WTC11 (cell line): ENCODE measurements around the gene CPNE7. TPM values are rescaled to one million over a fixed set of nuclear protein-coding genes. Genes with fewer than 3 reads are reported as not detected.

Experiments
- ATAC-seq: fragments of 200-7000 bp; cut with Tn5 transposase; 2 replicates; pipeline ENCODE4 v1.10.0; 2021; ENCODE audit warnings: mild to moderate bottlenecking, moderate library complexity
- CTCF ChIA-PET: fragments of 300-600 bp; sonication (Branson Sonifier 250); formaldehyde crosslinking; loops from one replicate; lab custom pipeline; 2021; ENCODE audit warnings: antibody characterized with exemption; lab: Charles Lee
- POLR2A ChIA-PET: fragments of 350-600 bp; sonication (Branson Sonifier 250); formaldehyde crosslinking; loops from one replicate; lab custom pipeline; 2021; ENCODE audit warnings: antibody characterized with exemption; lab: Charles Lee
- DNase-seq: peaks from one replicate; pipeline ENCODE4 v3.0.0; 2021; ENCODE audit warnings: low spot score
- H3K27ac Mint-ChIP-seq: 2 replicates; pipeline ENCODE4 v1.8.0; 2021; ENCODE audit warnings: mixed read lengths
- H3K27me3 Mint-ChIP-seq: 2 replicates; pipeline ENCODE4 v1.8.0; 2021; ENCODE audit warnings: low read depth, mild to moderate bottlenecking, moderate library complexity, mixed read lengths
- H3K36me3 Mint-ChIP-seq: 2 replicates; pipeline ENCODE4 v1.8.0; 2021; ENCODE audit warnings: mixed read lengths
- H3K4me1 Mint-ChIP-seq: 2 replicates; pipeline ENCODE4 v1.8.0; 2022; ENCODE audit warnings: mixed read lengths
- H3K4me3 Mint-ChIP-seq: 2 replicates; pipeline ENCODE4 v1.8.0; 2021; ENCODE audit warnings: mild to moderate bottlenecking, moderate library complexity, mixed read lengths
- H3K9me3 Mint-ChIP-seq: 2 replicates; pipeline ENCODE4 v1.8.0; 2021; ENCODE audit warnings: mixed read lengths
- ATF3 ChIP-seq: sonication (generic); formaldehyde crosslinking; conservative IDR thresholded peaks from 2 replicates; pipeline ENCODE4 v1.8.1; 2022; ENCODE audit warnings: mild to moderate bottlenecking, missing genetic modification reagents
- CREM ChIP-seq: sonication (generic); formaldehyde crosslinking; IDR thresholded peaks from 2 replicates; pipeline ENCODE4 v1.8.1; 2022; ENCODE audit warnings: mild to moderate bottlenecking, missing genetic modification reagents, moderate library complexity
- E2F1 ChIP-seq: sonication (generic); formaldehyde crosslinking; IDR thresholded peaks from 2 replicates; pipeline ENCODE4 v1.8.0; 2022; ENCODE audit warnings: mild to moderate bottlenecking, missing genetic modification reagents
- FOXK1 ChIP-seq: sonication (generic); formaldehyde crosslinking; IDR thresholded peaks from 2 replicates; pipeline ENCODE4 v1.8.0; 2022; ENCODE audit warnings: mild to moderate bottlenecking, moderate library complexity, missing genetic modification reagents
- FOXP1 ChIP-seq: sonication (generic); formaldehyde crosslinking; IDR thresholded peaks from 2 replicates; pipeline ENCODE4 v1.8.0; 2022; ENCODE audit warnings: missing genetic modification reagents, mild to moderate bottlenecking, moderate library complexity, borderline replicate concordance
- FOXP4 ChIP-seq: sonication (generic); formaldehyde crosslinking; IDR thresholded peaks from 2 replicates; pipeline ENCODE4 v1.8.0; 2022; ENCODE audit warnings: mild to moderate bottlenecking, missing genetic modification reagents
- GABPB1 ChIP-seq: sonication (generic); formaldehyde crosslinking; IDR thresholded peaks from 2 replicates; pipeline ENCODE4 v1.8.1; 2023; ENCODE audit warnings: mild to moderate bottlenecking, missing genetic modification reagents
- GTF2I ChIP-seq: fragments of 250-450 bp; sonication (Bioruptor Pico); conservative IDR thresholded peaks from 2 replicates; pipeline ENCODE4 v1.4.0; 2021; ENCODE audit warnings: mild to moderate bottlenecking
- HMGA2 ChIP-seq: fragments of 250-450 bp; sonication (Bioruptor Pico); IDR thresholded peaks from 2 replicates; pipeline ENCODE4 v1.4.0; 2021; ENCODE audit warnings: mild to moderate bottlenecking, moderate library complexity
- JUN ChIP-seq: sonication (generic); formaldehyde crosslinking; IDR thresholded peaks from 2 replicates; pipeline ENCODE4 v1.8.0; 2023; ENCODE audit warnings: mild to moderate bottlenecking, missing genetic modification reagents
- NFATC4 ChIP-seq: fragments of 250-450 bp; sonication (Bioruptor Pico); IDR thresholded peaks from 2 replicates; pipeline ENCODE4 v1.9.0; 2021; ENCODE audit warnings: mild to moderate bottlenecking
- NR1H2 ChIP-seq: sonication (generic); formaldehyde crosslinking; IDR thresholded peaks from 2 replicates; pipeline ENCODE4 v1.9.0; 2021; ENCODE audit warnings: mild to moderate bottlenecking, moderate library complexity, missing genetic modification reagents
- NR3C1 ChIP-seq: sonication (generic); formaldehyde crosslinking; conservative IDR thresholded peaks from 2 replicates; pipeline ENCODE4 v1.8.1; 2023; ENCODE audit warnings: low read depth, mild to moderate bottlenecking, missing genetic modification reagents
- SOX15 ChIP-seq: fragments of 250-450 bp; sonication (Bioruptor Pico); IDR thresholded peaks from 2 replicates; pipeline ENCODE4 v1.9.0; 2021; ENCODE audit warnings: mild to moderate bottlenecking
- SP1 ChIP-seq: sonication (generic); formaldehyde crosslinking; conservative IDR thresholded peaks from 2 replicates; pipeline ENCODE4 v1.8.1; 2022; ENCODE audit warnings: missing genetic modification reagents
- TP53 ChIP-seq: sonication (generic); formaldehyde crosslinking; IDR thresholded peaks from 2 replicates; pipeline ENCODE4 v1.8.1; 2023; ENCODE audit warnings: mild to moderate bottlenecking, missing genetic modification reagents
- ZNF263 ChIP-seq: sonication (generic); formaldehyde crosslinking; IDR thresholded peaks from 2 replicates; pipeline ENCODE4 v1.8.1; 2022; ENCODE audit warnings: low read depth, mild to moderate bottlenecking, moderate library complexity, missing genetic modification reagents
- ZNF416 ChIP-seq: fragments of 250-450 bp; sonication (Bioruptor Pico); IDR thresholded peaks from 2 replicates; pipeline ENCODE4 v1.9.0; 2021; ENCODE audit warnings: mild to moderate bottlenecking, inconsistent platforms
- ZNF423 ChIP-seq: fragments of 250-450 bp; sonication (Bioruptor Pico); IDR thresholded peaks from 2 replicates; pipeline ENCODE4 v2.1.2; 2022; ENCODE audit warnings: mild to moderate bottlenecking, moderate library complexity
- ZSCAN18 ChIP-seq: fragments of 250-450 bp; sonication (Bioruptor Pico); IDR thresholded peaks from 2 replicates; pipeline ENCODE4 v2.1.2; 2022; ENCODE audit warnings: mild to moderate bottlenecking, moderate library complexity
- total RNA-seq: library from RNA; stranded (reverse); gene quantifications from 3 replicates; pipeline ENCODE4 v1.2.3, GENCODE V29; 2021
- TF ChIP-seq, protein P1 (sequence below): sonication (generic); formaldehyde crosslinking; IDR thresholded peaks from 2 replicates; pipeline ENCODE4 v1.8.1; 2022; ENCODE audit warnings: mild to moderate bottlenecking, moderate library complexity, missing genetic modification reagents
- TF ChIP-seq, protein P2 (sequence below): sonication (generic); formaldehyde crosslinking; IDR thresholded peaks from 2 replicates; pipeline ENCODE4 v1.8.1; 2022; ENCODE audit warnings: missing genetic modification reagents, borderline replicate concordance

CPNE7 gene
- total RNA-seq, 1 experiment from 2014 or later, result 42.6 TPM

DNA sequence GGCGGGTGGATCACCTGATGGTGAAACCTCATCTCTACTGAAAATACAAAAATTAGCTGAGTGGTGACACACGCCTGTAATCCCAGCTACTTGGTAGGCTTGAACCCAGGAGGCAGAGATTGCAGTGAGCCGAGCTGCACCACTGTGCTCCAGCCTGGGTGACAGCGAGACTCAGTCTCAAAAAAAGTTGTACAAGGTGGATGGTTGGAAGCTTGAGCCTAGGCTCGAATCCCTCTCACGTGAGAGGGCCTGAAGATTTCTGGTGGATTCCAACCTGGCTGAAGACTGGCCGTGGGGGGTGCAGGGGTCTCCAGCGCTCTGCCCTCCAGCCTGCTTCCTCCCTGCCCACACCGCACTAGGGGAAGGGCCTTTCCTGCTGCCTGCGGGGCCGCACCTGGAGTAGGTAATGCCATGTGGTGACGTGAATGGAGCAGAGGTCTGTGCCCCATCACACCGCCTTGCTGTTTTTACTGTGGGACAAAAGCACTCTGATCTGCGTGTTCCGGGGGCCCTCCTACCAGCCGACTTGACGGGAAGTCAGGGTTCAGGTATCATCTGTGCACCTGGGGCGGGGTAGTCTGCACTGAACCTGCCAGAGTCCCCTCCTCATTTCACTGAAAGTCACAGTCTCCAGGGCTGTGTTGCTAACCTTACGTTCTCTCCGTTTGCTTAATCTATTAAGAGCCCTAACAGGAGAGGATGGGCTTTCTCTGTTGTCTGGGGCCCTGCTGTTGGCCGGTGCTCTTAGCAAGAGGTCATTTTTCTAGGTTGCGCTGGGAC is 10.9 kb upstream of the CPNE7 start (continued):
- no peak for TF ChIP-seq ZSCAN18 (CRISPR knock-in tag)
- peak; percentile 59 for TF ChIP-seq GABPB1
- TF ChIP-seq JUN (CRISPR knock-in tag), result peak; percentile 59; the same call in 1 of the 2 replicates
- TF ChIP-seq FOXP1 (CRISPR knock-in tag), result no peak
- 0 out of 2 replicates have a peak, but pooled peaks have one; percentile 1 for TF ChIP-seq CREM (CRISPR knock-in tag)
- TF ChIP-seq SOX15 (CRISPR knock-in tag), result no peak

DNA sequence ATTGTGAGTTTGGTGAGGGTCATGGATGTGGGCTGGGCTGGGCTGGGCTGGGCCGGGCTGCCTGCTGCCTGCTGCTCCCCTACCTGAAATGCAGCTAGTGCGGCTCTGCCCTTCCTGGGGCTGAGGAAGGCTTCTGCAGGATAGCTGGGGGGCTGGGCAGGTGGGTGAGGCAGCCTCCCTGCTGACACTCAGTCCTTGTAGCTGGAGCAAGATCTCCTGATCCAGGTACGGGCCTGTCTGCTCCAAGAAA is 10.4 kb upstream of the CPNE7 start:
- peaks cover 33% of the 10 kb centered on the region for H3K36me3 Mint-ChIP-seq
- H3K9me3 Mint-ChIP-seq, result no peaks in the 10 kb centered on the region
- TF ChIP-seq, protein P1, sequence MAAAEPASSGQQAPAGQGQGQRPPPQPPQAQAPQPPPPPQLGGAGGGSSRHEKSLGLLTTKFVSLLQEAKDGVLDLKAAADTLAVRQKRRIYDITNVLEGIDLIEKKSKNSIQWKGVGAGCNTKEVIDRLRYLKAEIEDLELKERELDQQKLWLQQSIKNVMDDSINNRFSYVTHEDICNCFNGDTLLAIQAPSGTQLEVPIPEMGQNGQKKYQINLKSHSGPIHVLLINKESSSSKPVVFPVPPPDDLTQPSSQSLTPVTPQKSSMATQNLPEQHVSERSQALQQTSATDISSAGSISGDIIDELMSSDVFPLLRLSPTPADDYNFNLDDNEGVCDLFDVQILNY (CRISPR knock-in tag), result peak; percentile 47; the same call in 1 of the 2 replicates
- TF ChIP-seq E2F1 (CRISPR knock-in tag) (peak; percentile 51; the same call in 1 of the 2 replicates), TP53 (no peak), ZNF263 (0 out of 2 replicates have a peak, but pooled peaks have one; percentile 12), ATF3 (CRISPR knock-in tag) (no peak), ZNF423 (CRISPR knock-in tag) (0 out of 2 replicates have a peak, but pooled peaks have one; percentile 14), NFATC4 (CRISPR knock-in tag) (peak; percentile 87; the same call in 1 of the 2 replicates)
- TF ChIP-seq, all 79 proteins: peak for 5
- ATAC-seq (peak; percentile 37), DNase-seq (peak; percentile 52)
- peak overlapping the region; percentile 99 for H3K4me3 Mint-ChIP-seq
- H3K27me3 Mint-ChIP-seq, result no peaks in the 10 kb centered on the region
- H3K4me1 Mint-ChIP-seq, result peaks cover 48% of the 10 kb centered on the region
- CTCF ChIA-PET, result interaction anchor here (0.9 to 2.7 kb wide), 18 partner anchors 8 to 394 kb away, joined by 3 to 21 read pairs (median 6); partner anchors contain the start of genes CDH15, CPNE7, DPEP1 and SPG7
- POLR2A ChIA-PET, result interaction anchor here (0.6 to 2.0 kb wide), 7 partner anchors 9 to 368 kb away, joined by 3 to 7 read pairs (median 3); partner anchors contain the start of gene CPNE7
- H3K27ac Mint-ChIP-seq, result peak overlapping the region; percentile 96

DNA sequence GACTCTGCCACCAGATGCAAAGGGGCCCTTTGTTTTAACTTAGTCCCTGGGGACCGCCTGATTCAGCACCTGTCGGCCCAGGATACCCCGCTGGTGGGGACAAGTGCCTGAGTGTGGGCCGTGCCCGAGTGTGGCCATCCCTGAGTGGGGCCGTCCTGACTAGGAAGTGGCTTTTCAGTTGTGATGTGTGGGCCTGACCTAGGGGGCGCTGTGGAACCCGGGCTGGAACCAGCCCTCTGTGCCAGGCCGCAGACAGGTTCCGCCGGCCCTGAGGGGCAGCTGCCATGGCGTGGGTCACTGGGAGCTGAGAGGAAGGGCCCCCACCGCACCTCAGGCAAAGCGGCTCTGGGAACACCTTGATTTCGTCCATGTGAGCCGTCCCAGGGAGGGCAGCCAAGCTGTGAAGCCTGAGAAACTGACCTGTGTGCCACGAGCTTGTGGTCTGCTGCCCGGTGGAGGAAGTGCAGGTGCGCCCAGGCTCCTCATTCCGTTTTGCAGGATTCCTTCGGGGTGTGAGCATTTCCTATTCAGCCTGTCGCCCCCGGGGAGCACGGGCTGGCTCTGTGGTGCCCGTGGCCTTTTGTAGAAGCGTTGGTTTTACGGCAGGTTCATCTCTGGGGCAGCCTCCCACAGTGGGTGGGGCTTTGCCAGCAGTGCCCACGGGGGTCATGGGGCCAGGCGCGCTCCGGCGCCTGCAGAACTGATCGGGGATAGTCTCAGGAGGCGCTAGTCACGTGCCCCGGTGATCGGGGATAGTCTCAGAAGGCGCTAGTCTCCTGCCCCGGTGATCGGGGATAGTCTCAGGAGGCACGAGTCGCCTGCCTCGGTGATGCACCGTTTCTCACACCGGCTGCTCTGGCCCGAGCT is 9.8 kb upstream of the CPNE7 start:
- ChIA-PET POLR2A (interaction anchor here (0.6 to 2.0 kb wide), 7 partner anchors 8 to 369 kb away, joined by 3 to 7 read pairs (median 3); partner anchors contain the start of gene CPNE7), CTCF (interaction anchor here (0.5 to 2.7 kb wide), 25 partner anchors 8 to 395 kb away, joined by 3 to 21 read pairs (median 4); partner anchors contain the start of genes CDH15, CPNE7, DPEP1 and SPG7)
- ATAC-seq, result peak; percentile 40
- TF ChIP-seq NR3C1 (CRISPR knock-in tag) (no peak), ZNF416 (peak; percentile 94), FOXK1 (CRISPR knock-in tag) (peak; percentile 49; the same call in 1 of the 2 replicates), TP53 (peak; percentile 87; the same call in 1 of the 2 replicates), SP1 (CRISPR knock-in tag) (peak; percentile 68; the same call in 1 of the 2 replicates), HMGA2 (CRISPR knock-in tag) (no peak), FOXP4 (CRISPR knock-in tag) (0 out of 2 replicates have a peak, but pooled peaks have one; percentile 34), NR1H2 (CRISPR knock-in tag) (no peak), GTF2I (CRISPR knock-in tag) (no peak)
- TF ChIP-seq, protein P2, sequence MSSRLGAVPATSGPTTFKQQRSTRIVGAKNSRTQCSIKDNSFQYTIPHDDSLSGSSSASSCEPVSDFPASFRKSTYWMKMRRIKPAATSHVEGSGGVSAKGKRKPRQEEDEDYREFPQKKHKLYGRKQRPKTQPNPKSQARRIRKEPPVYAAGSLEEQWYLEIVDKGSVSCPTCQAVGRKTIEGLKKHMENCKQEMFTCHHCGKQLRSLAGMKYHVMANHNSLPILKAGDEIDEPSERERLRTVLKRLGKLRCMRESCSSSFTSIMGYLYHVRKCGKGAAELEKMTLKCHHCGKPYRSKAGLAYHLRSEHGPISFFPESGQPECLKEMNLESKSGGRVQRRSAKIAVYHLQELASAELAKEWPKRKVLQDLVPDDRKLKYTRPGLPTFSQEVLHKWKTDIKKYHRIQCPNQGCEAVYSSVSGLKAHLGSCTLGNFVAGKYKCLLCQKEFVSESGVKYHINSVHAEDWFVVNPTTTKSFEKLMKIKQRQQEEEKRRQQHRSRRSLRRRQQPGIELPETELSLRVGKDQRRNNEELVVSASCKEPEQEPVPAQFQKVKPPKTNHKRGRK, result no peak
- TF ChIP-seq, protein P1 (CRISPR knock-in tag), result no peak; the same call in 1 of the 2 replicates

More for the DNA sequence above, 9.8 kb upstream of the CPNE7 start:
- DNase-seq, result peak; percentile 77
- H3K36me3 Mint-ChIP-seq, result peaks cover 33% of the 10 kb centered on the region
- H3K27ac Mint-ChIP-seq, result peak overlapping the region; percentile 96
- H3K4me1 Mint-ChIP-seq, result peaks cover 48% of the 10 kb centered on the region
- H3K4me3 Mint-ChIP-seq, result peak overlapping the region; percentile 99
- H3K27me3 Mint-ChIP-seq, result no peaks in the 10 kb centered on the region
- no peaks in the 10 kb centered on the region for H3K9me3 Mint-ChIP-seq
